A673 (cell line): ENCODE data around the gene SEMA5A. TPM values are rescaled to one million over a fixed set of nuclear protein-coding genes. Genes with fewer than 3 reads are reported as not detected.

Experiments
- BruUV-seq: library from RNA; stranded (reverse); fragments of 400-500 nt; replicated peaks from 2 replicates; lab custom pipeline; 2021; lab: Mats Ljungman, UMichigan
- CTCF ChIA-PET: fragments of 300-600 bp; sonication (Branson Sonifier 250); formaldehyde crosslinking; loops from one replicate; lab custom pipeline; 2022; ENCODE audit warnings: antibody characterized with exemption; lab: Charles Lee
- POLR2A ChIA-PET: fragments of 300-600 bp; sonication (Branson Sonifier 250); formaldehyde crosslinking; loops from one replicate; lab custom pipeline; 2022; ENCODE audit warnings: antibody characterized with exemption; ENCODE audit not compliant: low non-redundant PET; lab: Charles Lee
- DNase-seq: peaks from one replicate; pipeline ENCODE4 v3.0.0-alpha.2; 2015; ENCODE audit warnings: low spot score
- H3K27ac ChIP-seq: fragments of 200-600 bp; sonication (generic); 2 replicates; pipeline ENCODE4 v1.5.1; 2016; ENCODE audit warnings: mixed run types, low read depth, mild to moderate bottlenecking, mixed read lengths, antibody characterized with exemption, low read length; ENCODE audit not compliant: poor library complexity, severe bottlenecking
- H3K27me3 ChIP-seq: fragments of 200-600 bp; sonication (generic); replicated peaks from 2 replicates; pipeline ENCODE4 v1.6.1; 2017; ENCODE audit warnings: mixed run types, low read depth, mild to moderate bottlenecking, mixed read lengths, antibody characterized with exemption, low read length; ENCODE audit not compliant: insufficient read depth, poor library complexity
- H3K36me3 ChIP-seq: fragments of 200-600 bp; sonication (generic); 2 replicates; pipeline ENCODE4 v1.6.1; 2016; ENCODE audit warnings: mixed run types, mild to moderate bottlenecking, mixed read lengths, antibody characterized with exemption, low read length; ENCODE audit not compliant: insufficient read depth, poor library complexity, severe bottlenecking
- H3K4me1 ChIP-seq: fragments of 200-600 bp; sonication (generic); 2 replicates; pipeline ENCODE4 v1.6.1; 2017; ENCODE audit warnings: mixed run types, mild to moderate bottlenecking, mixed read lengths, antibody characterized with exemption, low read length; ENCODE audit not compliant: insufficient read depth, poor library complexity, severe bottlenecking
- H3K4me3 ChIP-seq: fragments of 200-600 bp; sonication (generic); 2 replicates; pipeline ENCODE4 v1.5.1; 2016; ENCODE audit warnings: low read depth, mixed run types, mild to moderate bottlenecking, mixed read lengths, low read length; ENCODE audit not compliant: poor library complexity, severe bottlenecking
- H3K9me3 ChIP-seq: fragments of 200-600 bp; sonication (generic); 2 replicates; pipeline ENCODE4 v1.6.1; 2016; ENCODE audit warnings: mixed run types, low read depth, mild to moderate bottlenecking, mixed read lengths, antibody characterized with exemption, low read length; ENCODE audit not compliant: poor library complexity, severe bottlenecking
- CTCF ChIP-seq: fragments of 300-800, 200-600 bp; sonication (generic); conservative IDR thresholded peaks from 2 replicates; pipeline ENCODE4 v1.5.1; 2017; ENCODE audit warnings: low read depth, mild to moderate bottlenecking, antibody characterized with exemption, low read length, moderate library complexity, mixed read lengths
- EZH2 ChIP-seq: fragments of 200-600 bp; sonication (generic); IDR thresholded peaks from 2 replicates; pipeline ENCODE4 v1.6.1; 2017; ENCODE audit warnings: borderline replicate concordance, low read depth, mild to moderate bottlenecking, mixed read lengths, antibody characterized with exemption, low read length; ENCODE audit not compliant: poor library complexity, severe bottlenecking
- intact Hi-C: fragments of 100-400 bp; cut with micrococcal nuclease; formaldehyde crosslinking; loops from one replicate; pipeline ENCODE4 v1.10.0; 2022; ENCODE audit not compliant: unreplicated experiment
- total RNA-seq: library from RNA; stranded (reverse); gene quantifications from 2 replicates; pipeline ENCODE4 v1.2.3, GENCODE V29; 2021

The SEMA5A gene
- total RNA-seq, 1 experiment from 2014 or later = 0.17 TPM

- no peaks in the 10 kb centered on the region for H3K4me1 ChIP-seq
- TF ChIP-seq EZH2 (no peak), CTCF (no peak)
- intact Hi-C loops = no loop called here
- no peak for DNase-seq
- no peak overlapping the region for H3K27ac ChIP-seq
- no peaks in the 10 kb centered on the region for H3K27me3 ChIP-seq
- no TSS peak for BruUV-seq
- no peaks in the 10 kb centered on the region for H3K9me3 ChIP-seq
- no peaks in the 10 kb centered on the region for H3K36me3 ChIP-seq
- POLR2A ChIA-PET = no interaction called here
- no peak overlapping the region for H3K4me3 ChIP-seq
- CTCF ChIA-PET = no interaction called here
Measured at GRCh38 chr5:9421884-9422283, 124.0 kb downstream of the SEMA5A start.

DNA sequence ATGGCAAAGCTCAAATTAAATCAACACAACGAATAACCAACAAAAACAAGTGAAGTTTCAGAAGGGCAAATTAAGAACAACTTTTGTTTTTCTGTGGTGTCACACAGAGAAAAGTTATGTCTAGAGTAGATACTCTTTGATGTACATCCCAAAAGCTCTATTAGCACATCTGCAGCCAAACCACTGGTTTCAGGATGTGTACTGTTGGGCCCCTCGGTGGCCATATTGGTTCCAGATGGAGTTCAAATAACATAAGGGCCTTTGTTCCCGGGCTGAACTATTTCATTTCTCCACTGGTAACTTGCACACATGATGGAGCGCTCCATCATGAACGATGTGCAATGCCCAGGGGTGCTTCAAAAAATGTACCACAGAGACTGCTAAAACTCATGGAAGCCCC, 126.1 kb downstream of the SEMA5A start:
- Histone ChIP-seq H3K4me3 (no peak overlapping the region), H3K4me1 (no peaks in the 10 kb centered on the region), H3K27ac (no peak overlapping the region), H3K36me3 (no peaks in the 10 kb centered on the region), H3K9me3 (no peaks in the 10 kb centered on the region), H3K27me3 (no peaks in the 10 kb centered on the region)
- POLR2A ChIA-PET = no interaction called here
- intact Hi-C loops = no loop called here
- BruUV-seq = no TSS peak
- TF ChIP-seq CTCF (no peak), EZH2 (no peak)
- no peak for DNase-seq
- CTCF ChIA-PET = no interaction called here

- H3K27me3 ChIP-seq = no peaks in the 10 kb centered on the region
- no peak for TF ChIP-seq EZH2
- TF ChIP-seq CTCF = no peak
- H3K36me3 ChIP-seq = no peaks in the 10 kb centered on the region
- no peak overlapping the region for H3K4me3 ChIP-seq
- H3K4me1 ChIP-seq = no peaks in the 10 kb centered on the region
- CTCF ChIA-PET = no interaction called here
- DNase-seq = no peak
- H3K9me3 ChIP-seq = no peaks in the 10 kb centered on the region
- intact Hi-C loops = no loop called here
- POLR2A ChIA-PET = no interaction called here
- no peak overlapping the region for H3K27ac ChIP-seq
- no TSS peak for BruUV-seq
Measured at GRCh38 chr5:9415566-9415965, 130.3 kb downstream of the SEMA5A start.
